ENCODE results near the gene TPSAB1.
"Not testable (repeated sequence)": the region's sequence is repeated elsewhere in the genome, so short reads cannot be mapped to it uniquely, and the experiment has no call there.

TPSAB1 gene

GRCh38 chr16:1231301-1231700 lies 9.2 kb upstream of the TPSAB1 start:
- not testable (repeated sequence) for H3K9me3 ChIP-seq (ENCODE audit: insufficient read depth, low read length); H3K4me2 ChIP-seq (ENCODE audit: low read length); H3K4me3 ChIP-seq (ENCODE audit: low read length); H3K9ac ChIP-seq (ENCODE audit: low read length); H2AFZ ChIP-seq (ENCODE audit: low read depth, low read length); H3K36me3 ChIP-seq (replicated peaks; ENCODE audit: low read depth, low read length); H3K27ac ChIP-seq (ENCODE audit: low read length); H4K20me1 ChIP-seq (ENCODE audit: insufficient read depth, low read length); H3K27me3 ChIP-seq (ENCODE audit: low read depth, low read length); H3K4me1 ChIP-seq (ENCODE audit: low read length); H3K79me2 ChIP-seq (ENCODE audit: low read length)

- not testable (repeated sequence) for H3K4me3 ChIP-seq (ENCODE audit: low read length); H3K9me3 ChIP-seq (ENCODE audit: insufficient read depth, low read length); H3K9ac ChIP-seq (ENCODE audit: low read length); H3K4me2 ChIP-seq (ENCODE audit: low read length); H3K36me3 ChIP-seq (replicated peaks; ENCODE audit: low read depth, low read length); H3K27me3 ChIP-seq (ENCODE audit: low read depth, low read length); H2AFZ ChIP-seq (ENCODE audit: low read depth, low read length); H3K79me2 ChIP-seq (ENCODE audit: low read length); H3K27ac ChIP-seq (ENCODE audit: low read length); H4K20me1 ChIP-seq (ENCODE audit: insufficient read depth, low read length); H3K4me1 ChIP-seq (ENCODE audit: low read length)
These were observed 8.3 kb upstream of the TPSAB1 start for GRCh38 chr16:1232049-1232748.

GRCh38 chr16:1236659-1237058 lies 3.8 kb upstream of the TPSAB1 start:
- not testable (repeated sequence) for H3K36me3 ChIP-seq (replicated peaks; ENCODE audit: low read depth, low read length); H3K4me1 ChIP-seq (ENCODE audit: low read length); H3K4me2 ChIP-seq (ENCODE audit: low read length); H4K20me1 ChIP-seq (ENCODE audit: insufficient read depth, low read length); H3K27ac ChIP-seq (ENCODE audit: low read length); H3K4me3 ChIP-seq (ENCODE audit: low read length); H2AFZ ChIP-seq (ENCODE audit: low read depth, low read length); H3K27me3 ChIP-seq (ENCODE audit: low read depth, low read length); H3K9me3 ChIP-seq (ENCODE audit: insufficient read depth, low read length); H3K79me2 ChIP-seq (ENCODE audit: low read length); H3K9ac ChIP-seq (ENCODE audit: low read length)

- Histone ChIP-seq H3K9me3 (ENCODE audit: insufficient read depth, low read length) (no peaks in the 10 kb centered on the region), H3K27me3 (ENCODE audit: low read depth, low read length) (no peaks in the 10 kb centered on the region), H3K4me3 (ENCODE audit: low read length) (no peak overlapping the region), H3K4me2 (ENCODE audit: low read length) (no peak overlapping the region), H4K20me1 (ENCODE audit: insufficient read depth, low read length) (no peaks in the 10 kb centered on the region), H3K9ac (ENCODE audit: low read length) (no peak overlapping the region), H3K27ac (ENCODE audit: low read length) (no peak overlapping the region), H3K36me3 (replicated peaks; ENCODE audit: low read depth, low read length) (no peaks in the 10 kb centered on the region), H2AFZ (ENCODE audit: low read depth, low read length) (no peak overlapping the region), H3K4me1 (ENCODE audit: low read length) (no peaks in the 10 kb centered on the region), H3K79me2 (ENCODE audit: low read length) (no peaks in the 10 kb centered on the region)
- TF ChIP-seq CTCF (IDR thresholded peaks at IDR 0.05; ENCODE audit: low read depth, low read length) (no peak), EZH2phosphoT487 (IDR thresholded peaks at IDR 0.05; ENCODE audit: low read depth) (no peak)
These were observed 2.5 kb upstream of the TPSAB1 start for GRCh38 chr16:1237990-1238389.

GRCh38 chr16:1238909-1239308 lies 1.6 kb upstream of the TPSAB1 start:
- not testable (repeated sequence) for H3K9ac ChIP-seq (ENCODE audit: low read length); H3K36me3 ChIP-seq (replicated peaks; ENCODE audit: low read depth, low read length); H3K4me1 ChIP-seq (ENCODE audit: low read length); H3K27ac ChIP-seq (ENCODE audit: low read length); H2AFZ ChIP-seq (ENCODE audit: low read depth, low read length); H4K20me1 ChIP-seq (ENCODE audit: insufficient read depth, low read length); H3K4me3 ChIP-seq (ENCODE audit: low read length); H3K27me3 ChIP-seq (ENCODE audit: low read depth, low read length); H3K4me2 ChIP-seq (ENCODE audit: low read length); H3K9me3 ChIP-seq (ENCODE audit: insufficient read depth, low read length); H3K79me2 ChIP-seq (ENCODE audit: low read length)

GRCh38 chr16:1239575-1239974 lies 930 bp upstream of the TPSAB1 start:
- not testable (repeated sequence) for H3K36me3 ChIP-seq (replicated peaks; ENCODE audit: low read depth, low read length); H3K9me3 ChIP-seq (ENCODE audit: insufficient read depth, low read length); H2AFZ ChIP-seq (ENCODE audit: low read depth, low read length); H3K9ac ChIP-seq (ENCODE audit: low read length); H4K20me1 ChIP-seq (ENCODE audit: insufficient read depth, low read length); H3K4me3 ChIP-seq (ENCODE audit: low read length); H3K4me2 ChIP-seq (ENCODE audit: low read length); H3K4me1 ChIP-seq (ENCODE audit: low read length); H3K27me3 ChIP-seq (ENCODE audit: low read depth, low read length); H3K27ac ChIP-seq (ENCODE audit: low read length); H3K79me2 ChIP-seq (ENCODE audit: low read length)

- H3K4me1 ChIP-seq (ENCODE audit: low read length); H3K36me3 ChIP-seq (replicated peaks; ENCODE audit: low read depth, low read length); H3K4me2 ChIP-seq (ENCODE audit: low read length); H3K27ac ChIP-seq (ENCODE audit: low read length); H3K27me3 ChIP-seq (ENCODE audit: low read depth, low read length); H4K20me1 ChIP-seq (ENCODE audit: insufficient read depth, low read length); H3K9me3 ChIP-seq (ENCODE audit: insufficient read depth, low read length); H3K79me2 ChIP-seq (ENCODE audit: low read length); H2AFZ ChIP-seq (ENCODE audit: low read depth, low read length); H3K9ac ChIP-seq (ENCODE audit: low read length); H3K4me3 ChIP-seq (ENCODE audit: low read length): not testable (repeated sequence)
These were observed 576 bp downstream of the TPSAB1 start for GRCh38 chr16:1241081-1241480.

- H3K79me2 ChIP-seq (ENCODE audit: low read length); H4K20me1 ChIP-seq (ENCODE audit: insufficient read depth, low read length); H3K9me3 ChIP-seq (ENCODE audit: insufficient read depth, low read length); H3K4me2 ChIP-seq (ENCODE audit: low read length); H3K27me3 ChIP-seq (ENCODE audit: low read depth, low read length); H2AFZ ChIP-seq (ENCODE audit: low read depth, low read length); H3K36me3 ChIP-seq (replicated peaks; ENCODE audit: low read depth, low read length); H3K27ac ChIP-seq (ENCODE audit: low read length); H3K9ac ChIP-seq (ENCODE audit: low read length); H3K4me1 ChIP-seq (ENCODE audit: low read length); H3K4me3 ChIP-seq (ENCODE audit: low read length): not testable (repeated sequence)
These were observed 2.9 kb downstream of the TPSAB1 start for GRCh38 chr16:1243363-1243762.
